Stromal cell of bone marrow (primary cell): ENCODE data around the gene CCDC171.
A peak's percentile ranks its signal among the peaks of the same experiment; 100 is the strongest.

ENCODE experiments used
- DNase-seq: peaks from one replicate; pipeline ENCODE4 v3.0.0-alpha.2; 2012; ENCODE audit warnings: low read depth

CCDC171 gene

GRCh38 chr9:15882883-15883282, 330.0 kb downstream of the CCDC171 start:
- no peak for DNase-seq

- DNase-seq = no peak
Measured at GRCh38 chr9:15885464-15885863, 332.6 kb downstream of the CCDC171 start.

- no peak for DNase-seq
Measured at GRCh38 chr9:15889555-15889954, 336.7 kb downstream of the CCDC171 start.

GRCh38 chr9:15901572-15901971, 348.7 kb downstream of the CCDC171 start:
- DNase-seq = no peak

- DNase-seq = peak; percentile 36
Measured at GRCh38 chr9:15909297-15909696, 356.5 kb downstream of the CCDC171 start.

GRCh38 chr9:15915711-15916110, 362.9 kb downstream of the CCDC171 start:
- no peak for DNase-seq

- peak; percentile 22 for DNase-seq
Measured at GRCh38 chr9:15927161-15927560, 374.3 kb downstream of the CCDC171 start.

GRCh38 chr9:15935661-15936305, 382.9 kb downstream of the CCDC171 start:
- DNase-seq = no peak

- DNase-seq = peak; percentile 59
Measured at GRCh38 chr9:15936306-15936921, 383.6 kb downstream of the CCDC171 start.

- no peak for DNase-seq
Measured at GRCh38 chr9:15942831-15943424, 390.1 kb downstream of the CCDC171 start.

GRCh38 chr9:15944341-15944740, 391.5 kb downstream of the CCDC171 start:
- DNase-seq = no peak

GRCh38 chr9:15959663-15960062, 406.8 kb downstream of the CCDC171 start:
- DNase-seq = no peak

GRCh38 chr9:15961217-15961616, 408.4 kb downstream of the CCDC171 start:
- no peak for DNase-seq

- DNase-seq = no peak
Measured at GRCh38 chr9:15965246-15965745, 412.5 kb downstream of the CCDC171 start.

GRCh38 chr9:15966471-15966870, 413.6 kb downstream of the CCDC171 start:
- DNase-seq = no peak

- DNase-seq = no peak
Measured at GRCh38 chr9:15967068-15967467, 414.2 kb downstream of the CCDC171 start.

GRCh38 chr9:15972760-15973159, 419.9 kb downstream of the CCDC171 start:
- no peak for DNase-seq

GRCh38 chr9:15975101-15975778, 422.4 kb downstream of the CCDC171 start:
- DNase-seq = no peak

- DNase-seq = no peak
Measured at GRCh38 chr9:15977438-15977837, 424.6 kb downstream of the CCDC171 start.

- no peak for DNase-seq
Measured at GRCh38 chr9:15982182-15982581, 429.3 kb downstream of the CCDC171 start.

- DNase-seq = peak; percentile 87
Measured at GRCh38 chr9:15999422-16000339, 446.8 kb downstream of the CCDC171 start.

GRCh38 chr9:16000811-16001210, 448.0 kb downstream of the CCDC171 start:
- no peak for DNase-seq
